ENCODE data around the gene LIM2.

Gene LIM2

DNA sequence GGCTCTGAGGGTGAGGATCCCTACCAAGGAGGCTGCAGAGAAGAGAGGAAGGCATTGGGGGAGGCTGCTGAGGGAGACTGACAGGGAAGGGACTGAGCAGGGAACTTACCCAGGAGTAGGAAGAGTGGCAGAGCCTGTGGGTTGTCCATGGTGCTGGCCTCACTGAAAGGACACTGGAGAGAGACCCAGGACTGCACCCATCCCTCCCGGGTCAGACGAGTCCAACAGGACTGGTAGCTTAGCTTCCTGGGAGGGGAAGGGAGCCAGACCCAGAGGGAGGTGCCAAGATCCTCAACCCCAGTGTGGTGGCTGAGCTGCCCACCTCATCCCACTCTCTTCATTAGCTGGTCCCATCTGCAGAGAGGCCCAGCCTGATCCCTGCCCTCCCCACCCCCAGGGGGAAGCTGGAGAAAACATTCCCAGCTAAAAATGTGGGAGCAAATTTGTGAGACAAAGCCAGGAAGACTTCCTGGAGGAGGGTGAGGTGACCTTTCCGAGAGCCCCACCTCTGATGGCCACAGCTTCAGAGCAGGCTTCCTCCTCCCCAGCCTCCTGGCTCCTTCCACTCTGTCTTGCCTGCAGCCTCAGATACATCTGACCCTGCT, 45.7 kb downstream of the LIM2 start, which contains the start of gene VSIG10L:
Gene VSIG10L (minus strand): TSS at position 164 of the 605 bp plus-strand sequence. CDS start 15 bp downstream, at position 149.
- no peaks in the 10 kb centered on the region for H3K9me3 Mint-ChIP-seq
- peaks cover 4% of the 10 kb centered on the region for H3K27me3 Mint-ChIP-seq

DNA sequence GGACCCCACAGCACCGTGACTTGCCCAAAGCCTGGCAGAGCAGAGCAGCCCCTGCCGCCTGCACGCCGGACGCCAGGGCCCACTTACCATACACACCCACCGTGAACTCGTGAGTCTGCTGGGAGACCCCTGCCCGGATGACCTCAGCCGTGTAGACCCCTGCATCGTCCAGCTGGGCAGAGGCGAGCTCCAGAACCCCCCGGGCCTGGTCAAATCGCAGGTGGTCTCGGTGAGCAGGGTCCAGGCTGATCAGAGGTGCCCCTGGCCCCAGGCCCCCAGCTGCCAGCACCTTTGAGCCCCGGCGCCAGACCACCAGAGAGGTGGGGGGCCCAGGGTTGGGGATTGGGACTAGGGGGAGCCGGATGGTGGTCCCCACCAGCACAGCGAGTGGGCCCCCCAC, 46.7 kb downstream of the LIM2 start:
- Mint-ChIP-seq H3K27me3 (peaks cover 4% of the 10 kb centered on the region), H3K9me3 (no peaks in the 10 kb centered on the region), H3K27ac (no peak overlapping the region), H3K4me1 (ENCODE audit: low read depth) (peaks cover 26% of the 10 kb centered on the region), H3K4me3 (peak overlapping the region; percentile 57), H3K36me3 (ENCODE audit: low read depth) (peaks cover 10% of the 10 kb centered on the region)

More for the DNA sequence above, 45.7 kb downstream of the LIM2 start, which contains the start of gene VSIG10L:
- peaks cover 26% of the 10 kb centered on the region for H3K4me1 Mint-ChIP-seq (ENCODE audit: low read depth)
- H3K36me3 Mint-ChIP-seq (ENCODE audit: low read depth), result peaks cover 15% of the 10 kb centered on the region
- peak within 1 kb of the TSS; percentile 40 for H3K27ac Mint-ChIP-seq
- peak within 1 kb of the TSS; percentile 57 for H3K4me3 Mint-ChIP-seq

DNA sequence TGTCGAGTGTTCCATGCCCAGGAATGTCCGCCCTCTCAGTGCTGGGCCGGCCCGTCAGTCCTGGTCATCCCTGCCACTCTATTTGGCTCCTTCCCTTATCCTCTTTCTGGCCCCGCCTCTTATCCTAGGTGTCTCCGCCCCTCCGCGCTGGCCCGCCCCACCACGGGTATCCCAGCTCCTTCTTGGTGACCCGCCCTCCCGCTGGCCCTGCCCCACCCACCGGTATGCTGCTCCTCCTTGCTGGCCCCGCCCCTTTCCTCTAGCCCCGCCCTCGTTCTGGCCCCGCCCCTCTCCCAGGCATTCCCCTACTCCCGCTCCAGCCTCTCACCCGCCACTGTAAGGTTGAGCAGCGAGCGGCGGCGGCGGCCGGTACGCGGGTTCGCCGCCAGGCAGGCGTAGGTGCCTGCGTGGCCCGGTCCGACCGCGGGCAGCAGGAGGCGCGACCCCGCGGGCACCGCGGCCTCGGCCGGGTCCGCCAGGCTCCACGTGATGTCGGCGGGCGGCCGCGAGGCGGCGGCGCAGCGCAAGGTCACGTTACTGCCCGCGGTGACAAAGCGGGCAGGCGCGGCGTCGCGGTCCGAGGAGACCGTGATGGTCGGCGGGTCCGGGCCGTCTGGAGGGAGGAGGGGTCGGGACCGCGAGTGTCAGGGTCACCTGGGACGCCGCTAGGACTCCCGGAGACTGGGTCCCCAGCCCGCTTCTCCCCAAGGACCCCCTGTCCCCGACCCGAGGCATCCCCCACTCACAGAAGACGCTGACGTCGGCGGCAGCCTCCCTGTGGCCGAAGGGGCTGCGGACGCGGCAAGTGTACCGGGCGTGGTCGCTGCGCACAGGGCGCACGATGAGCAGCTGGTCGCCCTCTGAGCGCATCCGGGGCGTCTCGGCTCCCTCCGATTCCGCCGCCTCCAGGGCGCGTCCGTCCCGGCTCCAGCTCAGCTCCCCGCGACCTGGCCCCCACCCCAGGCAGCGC, 47.8 kb downstream of the LIM2 start:
- H3K36me3 Mint-ChIP-seq (ENCODE audit: low read depth), result peaks cover 4% of the 10 kb centered on the region
- peaks cover 4% of the 10 kb centered on the region for H3K27me3 Mint-ChIP-seq
- peak overlapping the region; percentile 86 for H3K4me3 Mint-ChIP-seq
- H3K9me3 Mint-ChIP-seq, result no peaks in the 10 kb centered on the region
- peaks cover 25% of the 10 kb centered on the region for H3K4me1 Mint-ChIP-seq (ENCODE audit: low read depth)
- H3K27ac Mint-ChIP-seq, result peak overlapping the region; percentile 82

DNA sequence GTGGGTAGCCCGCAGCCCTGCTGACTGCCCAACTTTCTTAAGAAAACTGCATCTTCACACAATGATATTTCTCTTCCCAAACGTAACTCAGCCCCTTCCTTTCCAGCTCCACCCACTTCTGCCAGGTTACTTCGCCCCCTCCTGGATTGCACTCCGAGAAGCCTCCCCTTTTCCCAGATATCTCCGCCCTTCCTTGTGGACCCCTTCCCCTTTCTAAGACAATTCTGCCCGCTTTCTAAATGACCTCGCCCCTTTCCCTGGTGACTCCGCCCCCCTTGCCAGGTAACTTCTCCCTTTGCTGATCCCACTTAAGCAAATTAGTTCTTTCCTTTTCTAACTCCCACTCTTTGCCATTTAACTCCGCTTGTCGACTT, 48.5 kb downstream of the LIM2 start:
- Mint-ChIP-seq H3K9me3 (no peaks in the 10 kb centered on the region), H3K27me3 (peaks cover 5% of the 10 kb centered on the region), H3K4me1 (ENCODE audit: low read depth) (peaks cover 22% of the 10 kb centered on the region), H3K27ac (peak overlapping the region; percentile 82), H3K36me3 (ENCODE audit: low read depth) (no peaks in the 10 kb centered on the region), H3K4me3 (peak overlapping the region; percentile 86)

DNA sequence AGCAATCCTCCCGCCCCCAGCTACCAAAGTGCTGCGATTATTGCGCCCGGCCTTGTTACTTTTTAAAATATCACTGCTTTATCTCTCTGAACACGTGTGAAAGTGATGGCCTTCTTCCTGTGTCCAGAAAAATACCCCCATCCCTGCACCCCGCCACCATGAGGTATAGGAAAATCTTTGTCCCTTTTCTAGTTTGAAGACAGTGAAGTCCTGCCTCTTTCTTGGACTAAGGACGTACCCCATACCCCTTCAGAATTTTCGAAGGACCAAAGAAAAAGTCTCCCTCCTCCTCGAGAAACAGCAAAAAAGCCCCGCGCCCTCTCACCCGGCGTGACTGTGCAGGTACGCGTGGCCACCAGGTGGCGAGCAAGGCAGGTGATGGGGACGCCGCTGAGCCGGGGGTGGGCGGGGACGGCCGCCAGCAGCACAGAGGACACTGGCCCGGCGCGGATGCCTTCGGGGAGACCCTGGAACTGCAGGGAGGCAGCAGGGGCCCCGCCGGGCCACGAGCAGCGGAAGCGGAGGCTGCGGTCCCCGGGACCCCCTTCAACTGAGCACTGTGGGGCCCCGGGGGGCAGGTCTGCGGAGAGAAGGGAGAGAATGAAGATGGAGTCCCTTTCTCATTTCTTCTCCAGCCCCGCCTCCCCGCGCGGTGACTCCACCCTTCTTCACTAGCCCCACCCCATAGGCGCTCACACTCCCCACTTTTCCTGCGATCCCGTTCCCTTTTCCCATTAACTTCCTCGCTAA, 49.0 kb downstream of the LIM2 start:
- Mint-ChIP-seq H3K9me3 (no peaks in the 10 kb centered on the region), H3K36me3 (ENCODE audit: low read depth) (no peaks in the 10 kb centered on the region), H3K27me3 (peaks cover 6% of the 10 kb centered on the region), H3K27ac (peak overlapping the region; percentile 87), H3K4me1 (ENCODE audit: low read depth) (peaks cover 22% of the 10 kb centered on the region), H3K4me3 (peak overlapping the region; percentile 86)

DNA sequence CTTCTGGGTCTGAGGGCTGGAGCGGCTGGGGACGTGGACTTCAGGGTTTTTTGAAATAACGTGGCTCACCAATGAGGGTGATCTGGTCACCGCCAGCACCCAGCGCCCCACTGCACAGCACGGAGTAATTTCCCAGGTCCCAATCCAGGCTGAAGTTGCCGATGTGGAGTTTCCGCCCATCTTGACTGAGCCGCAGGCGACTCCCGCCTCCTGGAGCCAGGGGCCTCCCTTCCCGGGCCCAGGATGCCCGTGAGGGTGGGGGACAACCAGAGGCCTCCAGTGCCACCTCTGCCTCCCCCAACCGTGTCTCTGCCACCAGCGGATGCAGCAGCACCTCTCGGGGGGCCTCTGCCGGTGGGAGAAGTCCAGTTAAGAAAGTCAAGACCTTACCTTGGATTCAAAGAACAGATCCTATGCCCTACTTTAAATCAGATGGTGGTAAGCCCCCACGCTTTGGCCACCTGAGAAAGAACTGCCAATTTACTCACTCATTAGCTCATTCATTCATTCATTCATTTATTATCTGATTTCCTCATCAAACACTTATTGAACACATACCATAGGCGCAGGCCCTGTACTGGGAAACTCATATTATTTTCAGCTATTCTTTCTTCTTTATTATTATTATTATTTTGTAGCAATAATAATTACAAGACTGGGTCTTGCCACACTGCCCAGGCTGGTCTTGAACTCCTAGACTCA, 49.8 kb downstream of the LIM2 start:
- Mint-ChIP-seq H3K4me3 (peak overlapping the region; percentile 86), H3K4me1 (ENCODE audit: low read depth) (peaks cover 22% of the 10 kb centered on the region), H3K27me3 (peaks cover 6% of the 10 kb centered on the region), H3K27ac (peak overlapping the region; percentile 87), H3K9me3 (no peaks in the 10 kb centered on the region), H3K36me3 (ENCODE audit: low read depth) (no peaks in the 10 kb centered on the region)

DNA sequence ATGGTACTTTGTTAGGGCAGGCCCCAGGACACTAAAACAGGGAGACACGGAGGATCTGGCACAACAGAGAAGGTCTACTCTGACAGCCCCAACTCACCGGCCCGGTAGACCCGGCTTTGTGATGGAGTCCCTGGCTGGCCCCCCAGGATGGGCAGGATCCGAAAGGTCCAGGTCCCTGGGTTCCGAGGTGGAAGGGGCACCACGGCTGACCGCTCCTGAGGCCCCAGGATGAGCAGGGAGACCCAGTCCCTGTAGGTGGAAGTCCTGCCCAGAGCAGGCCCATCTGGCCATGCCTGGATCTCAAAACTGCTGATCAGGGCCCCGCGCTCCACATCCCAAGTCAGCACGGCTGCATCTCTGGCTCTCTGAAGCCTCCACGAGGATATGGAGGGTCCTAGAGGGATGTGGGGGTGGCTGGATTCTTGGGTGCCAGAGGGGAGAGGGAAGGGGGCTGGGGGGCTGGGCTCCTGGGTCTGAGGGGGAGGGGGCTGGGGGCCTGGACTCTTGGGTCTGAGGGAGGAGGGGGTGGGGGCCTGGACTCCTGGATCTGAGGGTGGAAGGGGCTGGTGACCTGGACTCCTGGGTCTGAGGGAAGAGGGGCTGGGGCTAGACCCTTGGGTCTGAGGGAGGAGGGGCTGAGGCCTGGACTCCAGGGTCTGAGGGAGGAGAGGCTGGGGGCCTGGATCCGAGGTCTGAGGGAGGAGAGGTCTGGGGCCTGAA, 50.5 kb downstream of the LIM2 start:
- H3K4me1 Mint-ChIP-seq (ENCODE audit: low read depth), result peaks cover 22% of the 10 kb centered on the region
- H3K27me3 Mint-ChIP-seq, result peaks cover 6% of the 10 kb centered on the region
- no peaks in the 10 kb centered on the region for H3K36me3 Mint-ChIP-seq (ENCODE audit: low read depth)
- H3K27ac Mint-ChIP-seq, result no peak overlapping the region
- no peak overlapping the region for H3K4me3 Mint-ChIP-seq
- H3K9me3 Mint-ChIP-seq, result no peaks in the 10 kb centered on the region

DNA sequence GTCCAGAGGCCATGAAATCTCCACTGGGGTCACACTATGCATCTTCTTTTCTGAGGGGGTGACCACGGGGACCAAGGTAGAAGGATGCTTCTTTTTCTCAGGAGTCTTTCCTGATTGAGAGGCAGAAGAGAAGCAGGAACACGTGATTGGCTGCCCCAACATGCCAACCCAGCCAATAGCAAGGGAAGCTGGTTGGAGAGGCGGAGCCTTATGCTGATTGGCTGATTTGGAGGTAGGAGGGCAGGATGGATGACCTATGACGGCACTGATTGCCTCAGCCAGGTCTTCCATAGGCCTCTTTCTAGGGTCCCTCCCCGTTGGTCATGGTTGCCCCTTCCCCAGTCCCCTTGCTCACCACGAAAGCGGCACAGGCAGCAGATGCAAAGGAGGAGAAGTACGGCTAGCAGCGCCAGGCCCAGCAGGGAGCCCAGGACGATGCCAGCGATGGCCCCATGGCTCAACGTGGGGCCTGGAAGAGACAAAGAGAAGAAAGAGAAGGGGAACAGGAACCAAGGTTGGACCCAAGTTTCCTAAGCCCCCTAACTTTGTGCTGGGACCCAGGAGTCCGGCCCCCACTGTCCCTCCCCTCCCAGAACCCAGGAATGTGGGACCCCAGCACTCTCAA, 53.8 kb downstream of the LIM2 start:
- Mint-ChIP-seq H3K4me1 (ENCODE audit: low read depth) (peaks cover 5% of the 10 kb centered on the region), H3K9me3 (peaks cover 9% of the 10 kb centered on the region), H3K27ac (no peak overlapping the region), H3K27me3 (peaks cover 17% of the 10 kb centered on the region), H3K4me3 (no peak overlapping the region), H3K36me3 (ENCODE audit: low read depth) (peaks cover 19% of the 10 kb centered on the region)

DNA sequence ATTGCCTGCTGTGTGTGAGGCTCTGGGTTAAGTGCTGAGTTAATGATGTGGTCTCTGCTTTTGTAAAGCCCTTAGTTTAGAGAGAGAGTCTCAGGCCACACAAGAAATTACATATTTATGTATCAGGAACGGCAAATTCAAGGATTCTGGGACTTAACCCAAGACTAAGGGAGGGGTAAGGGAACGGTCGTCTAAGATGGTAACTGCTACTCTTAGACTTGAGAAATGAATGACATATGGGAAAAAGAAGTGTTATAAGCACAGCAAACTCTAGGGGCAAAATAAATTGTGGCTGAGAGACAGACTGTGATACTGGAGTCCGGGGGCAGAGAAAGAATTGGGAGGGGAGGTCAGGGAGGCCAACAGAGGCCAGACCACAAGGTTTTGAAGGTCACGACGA, 56.1 kb downstream of the LIM2 start:
- Mint-ChIP-seq H3K27me3 (peaks cover 31% of the 10 kb centered on the region), H3K27ac (no peak overlapping the region), H3K4me3 (no peak overlapping the region), H3K4me1 (ENCODE audit: low read depth) (peaks cover 9% of the 10 kb centered on the region), H3K9me3 (peaks cover 9% of the 10 kb centered on the region), H3K36me3 (ENCODE audit: low read depth) (peaks cover 19% of the 10 kb centered on the region)

DNA sequence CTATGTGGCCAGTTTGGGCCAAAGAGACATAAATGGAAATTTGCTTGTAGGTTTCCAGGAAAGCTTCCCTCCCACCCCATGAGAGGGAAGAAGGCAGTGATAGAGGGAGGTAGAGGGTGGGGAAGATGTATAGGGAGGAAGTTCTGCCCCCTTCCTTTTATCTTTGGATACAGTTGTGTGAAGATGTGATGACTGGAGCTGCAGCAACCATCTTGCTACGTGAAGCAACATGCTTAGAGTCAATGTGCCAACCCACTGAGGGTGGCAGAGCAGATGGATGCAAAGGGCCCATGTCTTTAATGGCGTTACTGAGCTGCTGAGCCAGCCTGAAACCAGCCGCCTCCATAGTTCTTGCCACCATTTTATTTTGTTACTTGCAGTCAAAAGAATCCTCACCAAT, 56.6 kb downstream of the LIM2 start:
- Mint-ChIP-seq H3K27me3 (peaks cover 36% of the 10 kb centered on the region), H3K4me1 (ENCODE audit: low read depth) (peaks cover 9% of the 10 kb centered on the region), H3K4me3 (no peak overlapping the region), H3K27ac (no peak overlapping the region), H3K9me3 (peaks cover 9% of the 10 kb centered on the region), H3K36me3 (ENCODE audit: low read depth) (peaks cover 19% of the 10 kb centered on the region)

DNA sequence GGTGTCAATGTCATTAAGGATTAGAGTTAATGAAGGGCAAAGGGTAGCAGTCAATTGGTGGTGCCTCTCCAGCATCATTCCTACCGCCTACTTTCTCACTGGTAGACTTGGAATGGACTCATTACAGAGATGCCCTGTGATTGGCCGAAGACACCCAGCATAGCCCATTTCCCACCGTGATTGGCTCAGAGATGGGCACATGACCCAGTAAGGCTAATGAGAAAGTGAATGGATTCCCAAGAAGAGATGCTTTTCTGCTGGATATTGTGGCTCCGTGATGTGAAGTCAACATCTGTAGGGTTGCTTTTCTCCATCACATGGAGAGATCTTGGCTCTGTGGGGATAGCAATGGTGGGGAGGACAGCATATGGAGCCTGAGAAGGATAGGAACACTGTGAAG, 57.4 kb downstream of the LIM2 start:
- Mint-ChIP-seq H3K27ac (no peak overlapping the region), H3K4me1 (ENCODE audit: low read depth) (peaks cover 15% of the 10 kb centered on the region), H3K27me3 (peaks cover 45% of the 10 kb centered on the region), H3K4me3 (no peak overlapping the region), H3K36me3 (ENCODE audit: low read depth) (peaks cover 19% of the 10 kb centered on the region), H3K9me3 (peaks cover 9% of the 10 kb centered on the region)
